ENCODE results near the gene CRY2.

Gene CRY2

GRCh38 chr11:45827123-45827522 lies 20.2 kb upstream of the CRY2 start:
- DNase-seq (ENCODE audit: low spot score), result no peak
- in situ Hi-C loops (cut with MboI; ENCODE audit: low pct_unique_long_range_greater_than_20kb, low sequenced_read_pairs, unreplicated experiment), result no loop called here
- TF ChIP-seq, protein P1, sequence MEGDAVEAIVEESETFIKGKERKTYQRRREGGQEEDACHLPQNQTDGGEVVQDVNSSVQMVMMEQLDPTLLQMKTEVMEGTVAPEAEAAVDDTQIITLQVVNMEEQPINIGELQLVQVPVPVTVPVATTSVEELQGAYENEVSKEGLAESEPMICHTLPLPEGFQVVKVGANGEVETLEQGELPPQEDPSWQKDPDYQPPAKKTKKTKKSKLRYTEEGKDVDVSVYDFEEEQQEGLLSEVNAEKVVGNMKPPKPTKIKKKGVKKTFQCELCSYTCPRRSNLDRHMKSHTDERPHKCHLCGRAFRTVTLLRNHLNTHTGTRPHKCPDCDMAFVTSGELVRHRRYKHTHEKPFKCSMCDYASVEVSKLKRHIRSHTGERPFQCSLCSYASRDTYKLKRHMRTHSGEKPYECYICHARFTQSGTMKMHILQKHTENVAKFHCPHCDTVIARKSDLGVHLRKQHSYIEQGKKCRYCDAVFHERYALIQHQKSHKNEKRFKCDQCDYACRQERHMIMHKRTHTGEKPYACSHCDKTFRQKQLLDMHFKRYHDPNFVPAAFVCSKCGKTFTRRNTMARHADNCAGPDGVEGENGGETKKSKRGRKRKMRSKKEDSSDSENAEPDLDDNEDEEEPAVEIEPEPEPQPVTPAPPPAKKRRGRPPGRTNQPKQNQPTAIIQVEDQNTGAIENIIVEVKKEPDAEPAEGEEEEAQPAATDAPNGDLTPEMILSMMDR (IDR thresholded peaks at IDR 0.05; ENCODE audit: extremely low read depth, insufficient read depth, missing control alignments), result no peak

GRCh38 chr11:45828996-45829395 lies 18.3 kb upstream of the CRY2 start:
- TF ChIP-seq, protein P1 (IDR thresholded peaks at IDR 0.05; ENCODE audit: extremely low read depth, insufficient read depth, missing control alignments), result no peak
- no peak for DNase-seq (ENCODE audit: low spot score)
- in situ Hi-C loops (cut with MboI; ENCODE audit: low pct_unique_long_range_greater_than_20kb, low sequenced_read_pairs, unreplicated experiment), result no loop called here

GRCh38 chr11:45830596-45830995 lies 16.7 kb upstream of the CRY2 start:
- no peak for DNase-seq (ENCODE audit: low spot score)
- in situ Hi-C loops (cut with MboI; ENCODE audit: low pct_unique_long_range_greater_than_20kb, low sequenced_read_pairs, unreplicated experiment), result no loop called here
- TF ChIP-seq, protein P1 (IDR thresholded peaks at IDR 0.05; ENCODE audit: extremely low read depth, insufficient read depth, missing control alignments), result no peak

- no peak for DNase-seq (ENCODE audit: low spot score)
- in situ Hi-C loops (cut with MboI; ENCODE audit: low pct_unique_long_range_greater_than_20kb, low sequenced_read_pairs, unreplicated experiment), result no loop called here
- TF ChIP-seq, protein P1 (IDR thresholded peaks at IDR 0.05; ENCODE audit: extremely low read depth, insufficient read depth, missing control alignments), result no peak
These were observed 14.3 kb upstream of the CRY2 start for GRCh38 chr11:45832811-45833441.

DNA sequence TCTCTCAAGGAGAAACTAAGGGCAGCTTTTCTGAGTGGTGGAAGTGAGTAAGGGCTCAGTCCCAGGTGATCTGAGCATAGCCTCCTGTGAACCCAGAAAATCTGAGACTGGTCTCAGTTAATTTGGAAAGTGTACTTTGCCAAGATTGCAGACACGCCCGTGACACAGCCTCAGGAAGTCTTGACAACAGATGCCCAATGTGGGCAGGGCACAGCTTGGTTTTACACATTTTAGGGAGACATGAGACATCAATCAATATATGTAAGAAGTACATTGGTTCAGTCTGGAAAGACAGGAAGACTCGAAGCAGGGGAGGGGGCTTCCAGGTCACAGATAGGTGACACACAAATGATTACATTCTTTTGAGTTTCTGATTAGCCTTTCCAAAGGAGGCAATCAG lies 13.5 kb upstream of the CRY2 start:
- in situ Hi-C loops (cut with MboI; ENCODE audit: low pct_unique_long_range_greater_than_20kb, low sequenced_read_pairs, unreplicated experiment), result no loop called here
- TF ChIP-seq, protein P1 (IDR thresholded peaks at IDR 0.05; ENCODE audit: extremely low read depth, insufficient read depth, missing control alignments), result no peak
- no peak for DNase-seq (ENCODE audit: low spot score)

- DNase-seq (ENCODE audit: low spot score), result no peak
- TF ChIP-seq, protein P1 (IDR thresholded peaks at IDR 0.05; ENCODE audit: extremely low read depth, insufficient read depth, missing control alignments), result no peak
- in situ Hi-C loops (cut with MboI; ENCODE audit: low pct_unique_long_range_greater_than_20kb, low sequenced_read_pairs, unreplicated experiment), result no loop called here
These were observed 12.9 kb upstream of the CRY2 start for GRCh38 chr11:45834298-45834756.
